GM12878 (cell line): ENCODE results near the gene WDR31. TPM values are rescaled to one million over a fixed set of nuclear protein-coding genes. Genes with fewer than 3 reads are reported as not detected.
"Not testable (repeated sequence)": the region's sequence is repeated elsewhere in the genome, so short reads cannot be mapped to it uniquely, and the experiment has no call there.

Experiments used
- ATAC-seq: fragments of 200-7000 bp; cut with Tn5 transposase; 3 replicates; pipeline ENCODE4 v1.9.1; 2020; ENCODE audit warnings: mild to moderate bottlenecking, moderate library complexity
- BruUV-seq: library from RNA; stranded (reverse); fragments of 400-500 nt; replicated peaks from 2 replicates; lab custom pipeline; 2021; lab: Mats Ljungman, UMichigan
- CTCF ChIA-PET: fragments of 300-600 bp; sonication (Branson Sonifier 250); formaldehyde crosslinking; extraction: SDS; loops from one replicate; lab custom pipeline; 2021; ENCODE audit warnings: inconsistent platforms; lab: Yijun Ruan, JAX
- POLR2A ChIA-PET: fragments of 350-600 bp; formaldehyde crosslinking; extraction: SDS; loops from one replicate; lab custom pipeline; 2021; ENCODE audit warnings: inconsistent platforms; lab: Charles Lee
- RAD21 ChIA-PET: fragments of 300-600 bp; sonication (Branson Sonifier 250); formaldehyde crosslinking; loops from one replicate; lab custom pipeline; 2023; ENCODE audit warnings: antibody characterized with exemption; ENCODE audit not compliant: unreplicated experiment; lab: Charles Lee
- SMC1A ChIA-PET: fragments of 300-600 bp; sonication (Branson Sonifier 250); formaldehyde crosslinking; loops from one replicate; lab custom pipeline; 2023; ENCODE audit not compliant: unreplicated experiment, uncharacterized antibody; lab: Charles Lee
- DNase-seq: peaks from one replicate; pipeline ENCODE4 v3.0.0-alpha.2; 2011; ENCODE audit warnings: low read depth, low spot score
- FAIRE-seq: peaks from 3 replicates; lab custom pipeline; 2011; peaks lifted over from hg19 to GRCh38; lab: Jason Lieb, UNC
- H2AFZ ChIP-seq: 2 replicates; pipeline ENCODE4 v1.6.0; 2011; ENCODE audit warnings: low read depth, low read length, control low read depth; ENCODE audit not compliant: control insufficient read depth
- H3K27ac ChIP-seq: 2 replicates; pipeline ENCODE4 v1.5.1; 2011; ENCODE audit warnings: control low read depth; ENCODE audit not compliant: control insufficient read depth, insufficient read depth
- H3K27me3 ChIP-seq, 2 experiments: replicated peaks in 1 of 2; 2 replicates each; pipeline versions ENCODE4 v1.6.0 to v1.6.1; 2011; ENCODE audit warnings: low read length in 1 of 2; ENCODE audit not compliant: control insufficient read depth in 2 of 2, insufficient read depth in 2 of 2
- H3K36me3 ChIP-seq, 2 experiments: 2 replicates each; pipeline ENCODE4 v1.5.1; 2011; ENCODE audit warnings: low read length in 1 of 2; ENCODE audit not compliant: control insufficient read depth in 2 of 2, insufficient read depth in 2 of 2
- H3K4me1 ChIP-seq: 2 replicates; pipeline ENCODE4 v1.6.1; 2011; ENCODE audit warnings: mild to moderate bottlenecking, low read length, moderate library complexity, mixed read lengths; ENCODE audit not compliant: control insufficient read depth, insufficient read depth
- H3K4me2 ChIP-seq: 2 replicates; pipeline ENCODE4 v1.6.0; 2011; ENCODE audit warnings: control low read depth; ENCODE audit not compliant: control insufficient read depth, insufficient read depth
- H3K4me3 ChIP-seq: fragments of 200-600 bp; sonication (generic); 2 replicates; pipeline ENCODE4 v1.5.1; 2016
- H3K79me2 ChIP-seq: 2 replicates; pipeline ENCODE4 v1.6.0; 2011; ENCODE audit warnings: low read length; ENCODE audit not compliant: control insufficient read depth, insufficient read depth
- H3K9ac ChIP-seq: 2 replicates; pipeline ENCODE4 v1.8.0; 2011; ENCODE audit warnings: low read length, control low read depth, mixed read lengths; ENCODE audit not compliant: control insufficient read depth, insufficient read depth
- H3K9me3 ChIP-seq: replicated peaks from 3 replicates; pipeline ENCODE4 v1.5.1; 2011; ENCODE audit warnings: mild to moderate bottlenecking, low read length; ENCODE audit not compliant: control insufficient read depth, insufficient read depth
- H4K20me1 ChIP-seq: 2 replicates; pipeline ENCODE4 v1.6.0; 2011; ENCODE audit not compliant: control insufficient read depth, insufficient read depth
- ATF2 ChIP-seq: IDR thresholded peaks from 2 replicates; pipeline ENCODE4 v1.6.1; 2012; ENCODE audit warnings: low read length, inconsistent platforms
- ATF7 ChIP-seq: fragments of 450-650 bp; IDR thresholded peaks from 2 replicates; pipeline ENCODE4 v1.6.1; 2016; ENCODE audit warnings: low read depth, mild to moderate bottlenecking
- BACH1 ChIP-seq: fragments of 450-650 bp; IDR thresholded peaks from 2 replicates; pipeline ENCODE4 v1.6.1; 2017; ENCODE audit warnings: mild to moderate bottlenecking, borderline replicate concordance
- BRCA1 ChIP-seq: IDR thresholded peaks from 2 replicates; pipeline ENCODE4 v1.6.1; 2011; ENCODE audit warnings: low read depth, low read length, improper control_type of control experiment
- HDGF ChIP-seq: fragments of 450-650 bp; IDR thresholded peaks from 2 replicates; pipeline ENCODE4 v1.6.1; 2016; ENCODE audit warnings: antibody characterized with exemption
- JUNB ChIP-seq: IDR thresholded peaks from 2 replicates; pipeline ENCODE4 v1.6.1; 2016; ENCODE audit warnings: antibody characterized with exemption, mild to moderate bottlenecking
- NFYB ChIP-seq: IDR thresholded peaks from 2 replicates; pipeline ENCODE4 v1.6.1; 2011; ENCODE audit warnings: low read depth, mild to moderate bottlenecking, low read length, improper control_type of control experiment, moderate library complexity; ENCODE audit not compliant: insufficient read depth
- PML ChIP-seq: IDR thresholded peaks from 2 replicates; pipeline ENCODE4 v1.6.1; 2012; ENCODE audit warnings: low read length, inconsistent platforms
- RELA ChIP-seq: fragments of 450-650 bp; IDR thresholded peaks from 2 replicates; pipeline ENCODE4 v1.8.0; 2014; ENCODE audit warnings: borderline replicate concordance; ENCODE audit not compliant: partially characterized antibody
- WGBS: methylation state at CpG from one replicate; pipeline ENCODE4 v1.1.6; 2016; ENCODE audit warnings: low lambda C conversion rate; ENCODE audit not compliant: insufficient replicate concordance, insufficient coverage; ENCODE audit errors: missing lambda C conversion rate; 5-methylcytosine and 5-hydroxymethylcytosine counted together
- in situ Hi-C: fragments of 300-500 bp; cut with MboI; formaldehyde crosslinking; loops from 9 replicates; pipeline ENCODE4 v1.14.3; 2018; ENCODE audit warnings: mixed read lengths
- intact Hi-C: fragments of 100-400 bp; cut with micrococcal nuclease; formaldehyde crosslinking; loops from one replicate; pipeline ENCODE4 v1.14.2; 2022; ENCODE audit not compliant: unreplicated experiment
- polyA plus RNA-seq, 11 experiments: library from polyadenylated mRNA; depleted of rRNA in 4 of 11; unstranded in 6 of 11; stranded (reverse) in 5 of 11; fragments of >200 nt; fragmentation: Nextera tagmentation in 4 of 11; fragmentation: Illumina TruSeq in 1 of 11; extraction: Ambion mirVana in 4 of 11; extraction: Trizol in 1 of 11; gene quantifications; 1 replicate in 1 of 11; 2 replicates in 10 of 11; pipeline versions ENCODE4 v1.2.1 to v1.2.3, GENCODE V29; 2011 to 2016; ENCODE audit warnings: inconsistent platforms in 2 of 11, missing spikeins in 2 of 11, low read depth in 1 of 11
- total RNA-seq, 4 experiments: library from RNA; depleted of rRNA in 3 of 4; stranded (reverse); fragments of >200 nt in 3 of 4; fragmentation: Illumina TruSeq in 1 of 4; extraction: Trizol in 1 of 4; gene quantifications; 2 replicates each; pipeline versions ENCODE4 v1.2.1 to v1.2.3, GENCODE V29; 2013 to 2021

WDR31 gene
- total and polyA plus RNA-seq, 10 of the 15 experiments (the other 5 are each of a cell fraction or from before 2014, with no cell fraction given): 0.26 to 1.7 (median 0.79) TPM

- no peak for TF ChIP-seq BRCA1
- no peak for TF ChIP-seq BACH1
- TF ChIP-seq ATF2: no peak
- no peak for TF ChIP-seq NFYB
- TF ChIP-seq RELA: no peak
- TF ChIP-seq ATF7: no peak
- no peak for TF ChIP-seq HDGF
- no peak for TF ChIP-seq PML
- TF ChIP-seq JUNB: no peak
Measured at GRCh38 chr9:113296796-113297558, 43.1 kb downstream of the WDR31 start (continued).

- DNase-seq, FAIRE-seq, BruUV-seq, CTCF ChIA-PET, H2AFZ ChIP-seq, H3K27ac ChIP-seq, in situ Hi-C loops, intact Hi-C loops, H3K27me3 ChIP-seq, RAD21 ChIA-PET, H3K9me3 ChIP-seq, ATAC-seq, H3K79me2 ChIP-seq, H3K9ac ChIP-seq, H3K36me3 ChIP-seq, H3K4me1 ChIP-seq, H3K4me3 ChIP-seq, H3K4me2 ChIP-seq, H4K20me1 ChIP-seq: not testable (repeated sequence)
- POLR2A ChIA-PET: interaction anchor here (0.7 kb wide), 1 partner anchor 15 kb away, joined by 3 read pairs; no protein-coding TSS in a partner anchor
- SMC1A ChIA-PET: interaction anchor here (0.7 to 1.6 kb wide), 3 partner anchors 10 to 362 kb away, joined by 3 to 5 read pairs (median 3); partner anchors contain the start of genes CDC26 and PRPF4
- WGBS: 98% methylated on average over 8 of the region's 8 CpGs
Measured at GRCh38 chr9:113296247-113296646, 43.8 kb downstream of the WDR31 start.
